SK-N-MC (cell line): ENCODE measurements around the gene LMX1A.

Experiments used
- EZH2 ChIP-seq: fragments of 200-600 bp; sonication (generic); IDR thresholded peaks from one replicate; pipeline ENCODE4 v1.6.1; 2017; ENCODE audit warnings: antibody characterized with exemption
- POLR2AphosphoS5 ChIP-seq: IDR thresholded peaks from 2 replicates; pipeline ENCODE4 v1.6.1; 2012; ENCODE audit warnings: mild to moderate bottlenecking, low read depth, low read length, borderline replicate concordance

DNA sequence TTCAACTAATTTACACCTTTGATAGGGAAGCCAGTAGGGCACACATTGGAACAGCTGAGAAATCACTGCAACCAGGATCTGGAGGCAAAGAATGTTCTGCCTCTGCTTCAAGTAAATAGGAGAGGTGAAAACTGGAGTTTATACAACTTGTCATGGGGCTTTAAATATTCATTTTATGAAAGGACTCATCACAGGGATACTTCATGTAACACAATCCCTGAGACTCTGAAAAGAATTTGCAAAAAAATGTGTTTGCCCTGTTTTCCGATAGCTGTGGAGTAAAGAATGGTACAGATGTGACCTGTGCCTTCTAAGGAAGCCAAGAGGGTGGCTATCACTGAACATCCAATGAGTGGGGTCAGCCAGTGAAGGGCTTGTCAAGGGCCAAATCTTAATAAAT, 152.0 kb downstream of the LMX1A start:
- TF ChIP-seq POLR2AphosphoS5 (no peak), EZH2 (no peak)
